Esophagus muscularis mucosa (tissue), 3 donors: ENCODE measurements around the gene MTMR4.

Experiments used
- EP300 ChIP-seq: sonication (generic); formaldehyde crosslinking; IDR thresholded peaks from one replicate; pipeline ENCODE4 v1.6.1; 2017; ENCODE audit warnings: antibody characterized with exemption
- POLR2A ChIP-seq: fragments of 450-650 bp; IDR thresholded peaks from one replicate; pipeline ENCODE4 v1.6.1; 2017; ENCODE audit warnings: antibody characterized with exemption, moderate library complexity, mild to moderate bottlenecking, low read depth
- POLR2AphosphoS5 ChIP-seq, 2 donors: sonication (generic); formaldehyde crosslinking; IDR thresholded peaks; one replicate each; pipeline ENCODE4 v1.6.1; 2017; ENCODE audit warnings: antibody characterized with exemption in 2 of 2

GRCh38 chr17:58557981-58558380 lies 43.5 kb upstream of the MTMR4 start:
- TF ChIP-seq EP300 (no peak), POLR2A (no peak), POLR2AphosphoS5 (IDR thresholded peaks at IDR 0.05) (no peak)
